HG03442 (cell line): Measurements from ENCODE around the gene ZNF500.
"Not testable (repeated sequence)": the region's sequence is repeated elsewhere in the genome, so short reads cannot be mapped to it uniquely, and the experiment has no call there.

Experiments used
- ATAC-seq: cut with Tn5 transposase; IDR thresholded peaks from one replicate; pipeline ENCODE4 v1.9.1; 2021; ENCODE audit warnings: mild to moderate bottlenecking, moderate library complexity; ENCODE audit not compliant: unreplicated experiment

Gene ZNF500

GRCh38 chr16:4796982-4797804 is 30.2 kb upstream of the ZNF500 start:
- ATAC-seq = no peak

GRCh38 chr16:4795828-4796572 is 29.0 kb upstream of the ZNF500 start:
- no peak for ATAC-seq

GRCh38 chr16:4795181-4795827 is 28.3 kb upstream of the ZNF500 start, which contains the start of gene SMIM22:
Gene SMIM22, plus strand, starts transcription at chr16:4795369. Its CDS starts 366 bp downstream, at chr16:4795735.
- no peak for ATAC-seq

- ATAC-seq = no peak
Measured at GRCh38 chr16:4792951-4793513, 26.1 kb upstream of the ZNF500 start.

GRCh38 chr16:4790871-4791270 is 23.9 kb upstream of the ZNF500 start:
- no peak for ATAC-seq

- no peak for ATAC-seq
Measured at GRCh38 chr16:4790261-4790660, 23.3 kb upstream of the ZNF500 start.

GRCh38 chr16:4788910-4789309 is 21.9 kb upstream of the ZNF500 start:
- ATAC-seq = no peak

- ATAC-seq = no peak
Measured at GRCh38 chr16:4788489-4788889, 21.5 kb upstream of the ZNF500 start.

- ATAC-seq = no peak
Measured at GRCh38 chr16:4787627-4788482, 20.9 kb upstream of the ZNF500 start, which contains the start of gene SEPTIN12. Gene SEPTIN12, minus strand, starts transcription at chr16:4788345. Its CDS starts 700 bp downstream, at chr16:4787645.

GRCh38 chr16:4787068-4787467 is 20.1 kb upstream of the ZNF500 start:
- no peak for ATAC-seq

GRCh38 chr16:4785758-4786433 is 18.9 kb upstream of the ZNF500 start:
- no peak for ATAC-seq

GRCh38 chr16:4784444-4784987 is 17.6 kb upstream of the ZNF500 start:
- not testable (repeated sequence) for ATAC-seq

GRCh38 chr16:4783951-4784336 is 17.0 kb upstream of the ZNF500 start:
- ATAC-seq = no peak

- no peak for ATAC-seq
Measured at GRCh38 chr16:4783251-4783950, 16.4 kb upstream of the ZNF500 start.

- ATAC-seq = no peak
Measured at GRCh38 chr16:4780235-4780634, 13.3 kb upstream of the ZNF500 start.

- ATAC-seq = no peak
Measured at GRCh38 chr16:4778050-4778392, 11.1 kb upstream of the ZNF500 start.

GRCh38 chr16:4777339-4778049 is 10.5 kb upstream of the ZNF500 start:
- no peak for ATAC-seq

GRCh38 chr16:4776141-4776705 is 9.3 kb upstream of the ZNF500 start:
- no peak for ATAC-seq
